Skeletal muscle tissue (tissue), 4 donors: ENCODE data around the gene SLC24A3. TPM values are rescaled to one million over a fixed set of nuclear protein-coding genes. Genes with fewer than 3 reads are reported as not detected.

Experiments
- H3K27ac ChIP-seq: one replicate; pipeline ENCODE4 v1.7.0; 2013; ENCODE audit warnings: mild to moderate bottlenecking, low read depth, low read length, inconsistent platforms
- H3K27me3 ChIP-seq, 3 donors: one replicate each; pipeline ENCODE4 v1.7.0; 2013; ENCODE audit warnings: low read length in 3 of 3; ENCODE audit not compliant: control insufficient read depth in 3 of 3, insufficient read depth in 3 of 3
- H3K36me3 ChIP-seq, 3 donors: one replicate each; pipeline ENCODE4 v1.7.0; 2013; ENCODE audit warnings: low read length in 3 of 3; ENCODE audit not compliant: control insufficient read depth in 3 of 3, insufficient read depth in 3 of 3
- H3K4me1 ChIP-seq, 3 donors: one replicate each; pipeline ENCODE4 v1.7.0; 2013; ENCODE audit warnings: low read length in 3 of 3, mild to moderate bottlenecking in 3 of 3; ENCODE audit not compliant: control insufficient read depth in 3 of 3, insufficient read depth in 3 of 3
- H3K4me3 ChIP-seq, 3 donors: one replicate each; pipeline ENCODE4 v1.7.0; 2013; ENCODE audit warnings: low read length in 3 of 3
- H3K9ac ChIP-seq, 3 donors: one replicate each; pipeline ENCODE4 v1.7.0; 2013; ENCODE audit warnings: low read length in 3 of 3, mild to moderate bottlenecking in 3 of 3, moderate library complexity in 2 of 3, low read depth in 1 of 3
- H3K9me3 ChIP-seq, 3 donors: one replicate each; pipeline ENCODE4 v1.7.0; 2013; ENCODE audit warnings: low read length in 3 of 3; ENCODE audit not compliant: control insufficient read depth in 3 of 3
- total RNA-seq: library from RNA; depleted of rRNA; stranded (reverse); fragments of >200 nt; gene quantifications from one replicate; pipeline ENCODE4 v1.2.3, GENCODE V29; 2014
- donor health status: Osteomylitis.

Gene SLC24A3
- total RNA-seq, 1 donor from 2014 or later, result 15.7 TPM

DNA sequence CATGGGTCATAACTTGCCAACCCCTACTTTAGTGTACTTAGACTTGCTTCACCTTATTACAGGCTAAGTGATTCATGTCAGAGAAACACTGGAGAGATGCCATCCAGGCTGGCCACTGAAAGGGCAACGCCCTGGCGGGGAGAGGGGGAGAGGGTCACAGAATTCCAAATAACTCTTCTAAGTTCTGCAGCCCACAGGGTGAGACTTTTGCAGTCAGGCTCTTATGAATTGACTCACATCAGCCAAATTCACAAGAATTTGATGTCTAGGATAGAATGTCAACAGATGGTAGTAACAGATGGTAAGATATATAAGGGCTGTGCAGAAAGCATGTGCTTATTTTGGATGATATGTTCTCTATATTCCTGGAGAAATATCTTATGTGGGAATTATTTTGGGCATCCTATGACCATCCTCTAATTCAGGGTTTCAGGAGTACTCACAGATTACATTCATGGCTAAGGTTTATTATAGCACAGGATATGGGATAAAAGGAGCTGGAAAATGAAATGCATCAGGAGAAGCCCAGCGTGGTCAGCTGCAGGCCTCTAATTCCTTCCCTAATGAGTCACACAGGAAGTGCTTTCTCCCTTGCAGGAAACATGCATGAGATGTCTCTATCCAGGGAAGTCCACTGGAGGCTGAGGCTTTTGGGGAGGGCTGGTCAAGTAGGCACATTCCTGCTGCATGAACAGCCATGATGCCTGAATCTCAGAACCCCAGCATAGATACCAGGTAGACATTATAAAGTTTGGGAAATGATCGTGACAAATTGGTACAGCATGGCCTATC, 486.9 kb downstream of the SLC24A3 start:
- no peaks in the 10 kb centered on the region for H3K9me3 ChIP-seq
- H3K4me3 ChIP-seq, result no peak overlapping the region
- no peaks in the 10 kb centered on the region for H3K27me3 ChIP-seq
- H3K4me1 ChIP-seq, result peaks cover 0 to 9% (median 8%) of the 10 kb centered on the region in 3 donors
- peaks cover 0 to 6% (median 3%) of the 10 kb centered on the region in 3 donors for H3K36me3 ChIP-seq
- H3K27ac ChIP-seq, result no peak overlapping the region
- H3K9ac ChIP-seq, result no peak overlapping the region

DNA sequence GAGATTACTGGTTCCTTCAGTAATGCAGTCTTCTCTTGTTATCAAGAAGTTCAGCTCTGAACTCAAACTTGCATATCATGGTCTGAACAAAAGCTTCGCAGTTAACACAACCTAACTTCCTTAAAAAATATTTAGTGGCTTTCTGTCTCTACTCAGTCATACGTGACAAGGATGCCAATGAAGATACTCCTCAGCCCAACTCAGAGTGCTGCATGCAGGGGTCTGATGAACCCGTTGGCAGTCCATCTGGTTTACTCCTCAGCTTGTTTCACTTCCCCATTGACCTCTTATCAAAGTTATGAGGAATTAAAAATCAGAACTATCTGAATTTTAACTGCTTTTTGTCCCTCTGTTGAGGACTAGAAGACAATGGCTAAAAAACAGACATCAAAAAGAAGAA, 489.0 kb downstream of the SLC24A3 start:
- H3K4me1 ChIP-seq, result no peaks in the 10 kb centered on the region
- no peak overlapping the region for H3K4me3 ChIP-seq
- no peaks in the 10 kb centered on the region for H3K9me3 ChIP-seq
- peaks cover 0 to 6% (median 3%) of the 10 kb centered on the region in 3 donors for H3K36me3 ChIP-seq
- H3K27ac ChIP-seq, result no peak overlapping the region
- H3K9ac ChIP-seq, result no peak overlapping the region
- H3K27me3 ChIP-seq, result no peaks in the 10 kb centered on the region

DNA sequence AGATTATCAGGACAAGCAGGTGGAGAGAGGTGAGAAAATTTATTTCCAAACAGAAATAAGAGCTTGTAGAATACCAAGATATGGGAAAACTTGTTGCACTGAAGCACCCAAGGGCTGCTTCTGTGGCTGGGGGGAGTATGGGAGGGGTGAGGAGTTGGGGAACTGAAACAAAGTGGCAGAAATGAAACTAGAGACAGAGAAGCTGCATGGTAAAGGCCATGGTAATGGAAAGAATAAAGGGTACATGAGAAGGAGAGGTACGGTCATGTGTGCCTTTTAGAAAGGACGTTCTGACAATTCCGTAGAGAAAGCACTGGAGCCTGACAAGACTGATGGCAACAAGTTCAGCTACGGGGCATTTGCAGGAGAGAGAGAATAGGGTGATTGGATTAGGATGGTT, 494.0 kb downstream of the SLC24A3 start:
- H3K36me3 ChIP-seq, result no peaks in the 10 kb centered on the region
- no peak overlapping the region for H3K4me3 ChIP-seq
- H3K27ac ChIP-seq, result no peak overlapping the region
- no peaks in the 10 kb centered on the region for H3K27me3 ChIP-seq
- H3K9ac ChIP-seq, result no peak overlapping the region
- no peaks in the 10 kb centered on the region for H3K9me3 ChIP-seq
- H3K4me1 ChIP-seq, result no peaks in the 10 kb centered on the region

DNA sequence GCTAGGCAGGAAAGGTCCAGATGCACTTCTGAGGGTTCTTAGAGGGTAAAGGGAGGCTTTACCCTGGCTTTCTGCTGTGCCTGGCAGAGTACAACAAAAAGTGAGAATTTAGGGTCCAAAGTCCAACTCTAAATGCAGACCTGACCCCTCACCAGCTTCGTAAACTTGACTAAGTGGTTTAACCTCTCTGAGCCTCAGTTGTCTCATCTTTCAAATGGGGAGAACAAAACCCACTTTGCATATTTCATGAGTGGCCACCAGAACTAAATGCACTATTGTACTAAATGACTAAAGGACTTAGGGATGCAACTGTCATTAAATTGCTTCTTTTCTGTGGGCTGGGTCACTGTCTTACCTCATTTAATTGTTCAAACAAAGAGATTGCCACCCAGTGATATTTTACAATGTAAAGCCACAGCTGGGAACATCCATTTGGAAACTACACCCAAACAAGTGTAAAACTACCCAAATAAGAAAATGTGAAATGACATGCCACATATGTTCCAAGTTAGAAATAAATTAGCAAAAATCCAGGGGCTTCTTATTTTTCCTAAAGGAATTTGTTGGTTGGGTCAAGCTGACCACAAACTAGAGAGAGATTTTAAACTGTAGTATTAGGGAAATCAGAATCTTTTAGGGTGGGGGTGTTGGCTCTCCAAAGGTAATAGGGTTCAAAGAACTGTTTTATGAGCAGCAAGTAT, 497.3 kb downstream of the SLC24A3 start:
- no peaks in the 10 kb centered on the region for H3K9me3 ChIP-seq
- no peak overlapping the region for H3K27ac ChIP-seq
- no peak overlapping the region for H3K9ac ChIP-seq
- no peaks in the 10 kb centered on the region for H3K4me1 ChIP-seq
- no peak overlapping the region for H3K4me3 ChIP-seq
- no peaks in the 10 kb centered on the region for H3K27me3 ChIP-seq
- H3K36me3 ChIP-seq, result no peaks in the 10 kb centered on the region

DNA sequence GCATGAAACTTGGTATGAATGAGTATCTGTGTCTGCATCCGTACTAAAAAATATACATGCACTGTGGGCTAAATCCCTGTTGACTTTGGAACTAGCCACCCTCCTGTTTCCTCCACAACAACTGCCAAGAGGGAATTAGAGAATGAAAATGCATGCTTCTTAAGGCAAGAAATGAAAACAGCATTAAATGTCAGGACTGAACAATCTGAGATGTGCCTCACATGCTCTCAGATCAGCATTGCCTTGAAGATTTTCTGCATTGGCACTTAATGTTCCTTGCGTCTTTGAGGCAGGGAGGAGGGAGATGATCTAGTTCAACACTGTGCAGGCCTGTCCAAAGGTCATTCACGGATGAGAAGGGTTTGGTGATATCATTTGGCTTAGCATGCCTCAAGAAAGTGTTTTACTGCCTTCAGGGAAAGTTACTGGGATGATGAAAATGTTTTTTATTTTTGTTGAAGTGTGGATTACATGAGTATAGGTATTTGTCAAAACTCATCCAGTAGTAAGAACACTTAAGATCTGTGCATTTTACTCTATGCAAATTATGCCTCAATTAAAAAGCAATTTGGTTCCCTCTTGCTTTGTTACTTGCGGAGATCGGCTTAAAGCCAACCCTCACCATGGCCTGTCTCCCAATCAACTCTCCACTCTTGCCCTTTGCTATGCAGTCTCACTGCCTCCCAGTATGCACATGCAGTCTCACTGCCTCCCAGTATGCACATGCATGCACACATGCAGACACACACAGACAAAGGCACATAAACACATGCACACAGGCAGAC, 498.1 kb downstream of the SLC24A3 start:
- Histone ChIP-seq H3K4me3 (no peak overlapping the region), H3K36me3 (no peaks in the 10 kb centered on the region), H3K4me1 (no peaks in the 10 kb centered on the region), H3K27ac (no peak overlapping the region), H3K27me3 (no peaks in the 10 kb centered on the region), H3K9me3 (no peaks in the 10 kb centered on the region), H3K9ac (no peak overlapping the region)

DNA sequence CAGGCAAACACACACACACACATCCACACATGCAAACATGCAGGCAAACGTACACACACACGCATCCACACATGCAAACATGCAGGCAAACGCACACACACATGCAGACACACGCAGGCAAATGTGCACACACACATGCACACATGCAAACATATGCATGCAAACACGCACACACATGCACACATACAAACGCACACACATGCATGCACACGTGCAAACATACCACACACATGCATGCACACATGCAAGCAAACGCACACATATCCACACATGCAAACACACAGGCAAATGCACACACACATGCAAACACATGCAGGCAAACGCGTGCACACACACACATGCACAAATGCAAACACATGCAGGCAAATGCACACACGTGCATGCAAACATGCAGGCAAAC, 498.7 kb downstream of the SLC24A3 start:
- no peaks in the 10 kb centered on the region for H3K36me3 ChIP-seq
- H3K9ac ChIP-seq, result no peak overlapping the region
- no peaks in the 10 kb centered on the region for H3K9me3 ChIP-seq
- H3K27me3 ChIP-seq, result no peaks in the 10 kb centered on the region
- H3K4me1 ChIP-seq, result no peaks in the 10 kb centered on the region
- no peak overlapping the region for H3K27ac ChIP-seq
- no peak overlapping the region for H3K4me3 ChIP-seq

DNA sequence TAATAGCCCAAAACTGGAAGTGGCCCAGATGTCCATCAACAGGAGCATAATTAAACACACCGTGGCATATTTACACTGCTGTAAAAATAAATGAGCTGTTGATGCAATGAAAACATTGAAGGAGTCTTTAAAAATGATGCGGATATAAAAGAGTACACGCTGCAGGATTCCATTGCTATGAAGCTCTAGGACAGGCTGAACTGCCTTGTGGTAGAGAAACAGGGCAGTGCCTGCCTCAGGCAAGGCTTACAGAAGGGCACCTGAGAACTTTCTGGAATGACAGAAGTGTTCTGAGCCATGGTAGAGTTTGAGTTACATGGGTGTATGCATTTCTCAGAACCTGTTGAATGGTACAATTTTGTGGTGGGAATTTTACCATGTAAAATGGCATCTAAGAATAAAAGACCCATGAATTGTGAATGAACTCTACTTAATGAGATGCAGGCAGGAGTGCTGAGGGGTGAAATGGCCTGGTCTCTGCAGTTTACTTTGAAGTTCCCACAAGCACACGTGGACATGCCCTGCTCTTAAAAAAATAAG, 500.3 kb downstream of the SLC24A3 start:
- H3K27me3 ChIP-seq, result no peaks in the 10 kb centered on the region
- no peak overlapping the region for H3K27ac ChIP-seq
- no peaks in the 10 kb centered on the region for H3K9me3 ChIP-seq
- no peaks in the 10 kb centered on the region for H3K4me1 ChIP-seq
- no peaks in the 10 kb centered on the region for H3K36me3 ChIP-seq
- no peak overlapping the region for H3K4me3 ChIP-seq
- H3K9ac ChIP-seq, result no peak overlapping the region

DNA sequence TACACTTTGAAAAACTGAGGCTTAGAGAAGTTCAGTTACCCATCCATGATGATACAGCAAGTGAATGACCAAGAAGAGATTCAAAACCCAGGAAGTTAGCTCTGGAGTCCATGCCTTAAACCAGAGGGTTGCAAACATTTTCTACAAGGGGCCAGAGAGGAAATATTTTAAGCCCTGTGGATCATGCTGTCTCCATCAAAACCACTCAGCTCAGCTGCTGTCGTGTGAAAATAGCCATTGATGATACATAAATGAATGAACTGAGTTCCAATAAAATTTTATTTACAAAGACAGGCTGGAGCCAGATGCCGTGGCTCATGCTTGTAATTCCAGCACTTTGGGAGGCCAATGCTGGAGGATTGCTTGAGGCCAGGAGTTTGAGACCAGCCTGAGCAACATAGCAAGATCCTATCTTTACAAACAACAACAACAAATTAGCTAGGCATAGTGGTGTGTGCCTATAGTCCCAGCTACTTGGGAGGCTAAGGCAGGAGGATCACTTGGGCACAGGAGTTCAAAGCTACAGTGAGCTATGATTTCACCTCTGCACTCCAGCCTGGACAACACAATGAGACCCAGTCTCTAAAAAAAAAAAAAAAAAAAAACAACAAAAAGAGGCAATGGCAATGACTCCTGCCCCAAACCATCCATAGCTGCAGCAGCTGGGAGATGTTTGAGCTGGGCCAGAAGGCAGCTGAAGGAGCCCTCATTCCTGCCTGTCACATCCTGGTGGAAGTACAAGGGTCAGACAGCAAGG, 501.6 kb downstream of the SLC24A3 start:
- Histone ChIP-seq H3K4me3 (no peak overlapping the region), H3K27me3 (no peaks in the 10 kb centered on the region), H3K9ac (no peak overlapping the region), H3K27ac (no peak overlapping the region), H3K9me3 (no peaks in the 10 kb centered on the region), H3K4me1 (no peaks in the 10 kb centered on the region), H3K36me3 (no peaks in the 10 kb centered on the region)

DNA sequence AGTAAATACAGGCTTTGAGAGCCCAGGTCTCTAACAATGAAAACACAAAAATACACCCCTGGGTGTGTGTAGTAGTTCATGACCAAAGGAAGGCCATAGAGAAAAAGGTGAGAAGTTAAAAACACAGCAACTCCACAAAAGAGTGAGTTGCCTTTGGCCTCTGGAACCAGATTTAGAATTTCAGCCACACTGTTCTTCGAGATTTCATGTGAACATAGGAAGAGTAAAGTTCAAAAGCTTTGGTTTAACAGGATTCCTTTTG, 502.1 kb downstream of the SLC24A3 start:
- no peak overlapping the region for H3K27ac ChIP-seq
- no peaks in the 10 kb centered on the region for H3K9me3 ChIP-seq
- no peak overlapping the region for H3K4me3 ChIP-seq
- no peaks in the 10 kb centered on the region for H3K27me3 ChIP-seq
- H3K9ac ChIP-seq, result no peak overlapping the region
- no peaks in the 10 kb centered on the region for H3K4me1 ChIP-seq
- H3K36me3 ChIP-seq, result no peaks in the 10 kb centered on the region
